GM18951 (cell line): Measurements from ENCODE around the gene TAF1B.
"Not testable (repeated sequence)": the region's sequence is repeated elsewhere in the genome, so short reads cannot be mapped to it uniquely, and the experiment has no call there.

Experiments
- POLR2A ChIP-seq: IDR thresholded peaks from 4 replicates; pipeline ENCODE4 v1.6.1; 2011; ENCODE audit warnings: mild to moderate bottlenecking; ENCODE audit not compliant: insufficient read length, insufficient read depth; ENCODE audit errors: extremely low read depth
- in situ Hi-C: fragments of 300-500 bp; cut with MboI; formaldehyde crosslinking; loops from one replicate; pipeline ENCODE4 v1.12.0; 2022; ENCODE audit warnings: low sequenced_read_pairs, mixed read lengths, inconsistent platforms; ENCODE audit not compliant: unreplicated experiment

Gene TAF1B

DNA sequence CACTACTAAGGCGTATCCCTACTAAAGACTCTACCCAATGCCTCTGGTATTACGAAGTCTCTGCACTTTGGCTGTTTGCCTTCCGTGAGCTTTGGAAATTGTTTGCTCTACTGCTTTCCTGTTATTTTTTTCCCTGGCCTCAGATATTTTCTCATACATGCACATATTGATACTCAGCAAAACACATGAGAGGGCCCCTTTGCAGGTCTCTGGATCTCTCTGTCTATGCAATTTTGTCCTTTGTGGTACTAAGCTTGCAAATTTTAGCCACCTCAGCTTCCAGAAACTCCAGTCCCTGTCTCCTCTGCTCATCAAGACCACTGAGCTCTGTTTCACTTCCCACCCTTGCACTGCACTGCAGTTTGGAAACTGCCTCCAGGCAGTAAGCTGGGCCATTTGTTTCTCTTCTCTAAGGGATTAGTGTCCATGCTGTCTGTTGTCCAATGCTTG lies 46.6 kb downstream of the TAF1B start:
- TF ChIP-seq POLR2A, result no peak
- in situ Hi-C loops, result no loop called here

DNA sequence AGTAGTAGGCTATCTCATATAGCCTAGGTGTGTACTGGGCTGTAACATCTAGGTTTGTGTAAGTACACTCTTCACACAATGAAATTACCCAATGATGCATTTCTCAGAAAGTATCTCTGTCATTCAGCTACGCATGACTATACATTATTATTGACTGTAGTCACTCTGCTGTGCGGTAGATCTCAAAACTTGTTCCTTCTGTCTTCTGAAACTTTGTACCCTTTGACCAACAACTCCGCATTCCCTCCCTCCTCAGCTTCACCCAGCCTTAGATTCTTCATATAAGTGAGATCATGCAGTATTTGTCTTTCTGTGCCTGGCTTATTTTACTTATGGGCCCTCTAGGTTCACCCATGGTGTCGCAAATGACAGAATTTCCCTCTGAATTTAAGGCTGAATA lies 49.0 kb downstream of the TAF1B start:
- TF ChIP-seq POLR2A, result no peak
- in situ Hi-C loops, result no loop called here

DNA sequence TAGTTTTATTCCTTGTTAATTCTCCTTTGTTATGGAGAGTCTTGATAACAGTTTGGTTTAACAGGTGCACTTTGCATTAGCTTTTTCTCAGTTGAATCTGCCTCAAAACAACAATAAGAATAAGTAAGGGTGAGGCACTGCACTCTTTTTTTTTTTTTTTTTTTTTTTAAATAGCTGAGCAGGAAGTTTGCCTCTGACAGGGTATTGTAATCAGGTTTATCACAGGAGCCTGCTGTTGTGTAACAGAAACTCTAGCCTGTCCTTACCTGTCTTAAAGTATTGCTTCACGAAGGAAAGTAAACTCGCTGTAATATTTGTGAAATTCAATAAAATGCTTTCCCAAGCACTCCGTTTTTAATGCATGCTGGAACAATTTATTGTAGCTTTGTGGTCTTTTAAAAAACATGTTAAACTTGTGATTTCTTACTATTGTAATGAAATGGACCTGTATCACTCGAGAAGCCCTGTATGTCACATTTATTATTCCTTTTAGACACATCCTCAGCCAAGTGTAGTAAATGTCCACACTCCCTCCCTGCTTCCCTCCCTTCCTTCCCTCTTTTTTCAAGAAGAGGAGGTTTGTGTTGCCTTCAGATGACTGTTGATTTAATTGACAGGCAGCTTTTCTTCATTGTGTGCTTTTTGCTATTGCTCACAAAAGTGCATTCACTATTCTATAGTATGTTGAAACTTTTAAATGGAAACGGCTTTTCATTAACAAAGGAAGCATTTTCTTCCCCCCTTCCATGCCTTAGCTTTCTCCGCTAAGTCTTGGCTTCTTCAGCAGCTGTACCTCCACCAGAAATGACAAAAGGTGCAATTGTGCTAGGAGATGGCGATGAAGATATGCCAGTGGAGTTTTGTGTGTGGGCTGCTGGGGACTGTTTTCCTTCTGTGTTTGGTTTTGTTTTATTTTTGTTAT lies 52.7 kb downstream of the TAF1B start:
- in situ Hi-C loops, result no loop called here
- TF ChIP-seq POLR2A, result no peak

DNA sequence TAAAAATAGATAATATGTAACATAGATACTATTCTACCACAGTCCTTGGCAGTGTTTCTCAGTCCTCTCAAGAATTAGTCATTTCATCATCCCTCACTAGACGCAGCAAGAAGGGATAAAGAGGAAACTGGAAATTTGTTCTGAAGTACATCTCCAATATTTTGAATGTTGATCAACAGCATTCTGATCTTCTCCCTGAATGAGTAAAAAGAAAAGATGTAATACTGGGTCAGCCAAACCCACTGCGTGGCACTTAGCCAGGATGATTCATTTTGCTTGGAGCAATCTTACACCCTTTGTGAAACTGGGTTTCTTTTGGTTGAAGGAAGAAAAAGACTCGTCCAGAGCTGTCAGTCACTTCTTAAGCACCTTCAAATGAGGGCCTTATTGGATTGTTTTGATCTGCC lies 54.1 kb downstream of the TAF1B start:
- in situ Hi-C loops, result no loop called here
- no peak for TF ChIP-seq POLR2A

DNA sequence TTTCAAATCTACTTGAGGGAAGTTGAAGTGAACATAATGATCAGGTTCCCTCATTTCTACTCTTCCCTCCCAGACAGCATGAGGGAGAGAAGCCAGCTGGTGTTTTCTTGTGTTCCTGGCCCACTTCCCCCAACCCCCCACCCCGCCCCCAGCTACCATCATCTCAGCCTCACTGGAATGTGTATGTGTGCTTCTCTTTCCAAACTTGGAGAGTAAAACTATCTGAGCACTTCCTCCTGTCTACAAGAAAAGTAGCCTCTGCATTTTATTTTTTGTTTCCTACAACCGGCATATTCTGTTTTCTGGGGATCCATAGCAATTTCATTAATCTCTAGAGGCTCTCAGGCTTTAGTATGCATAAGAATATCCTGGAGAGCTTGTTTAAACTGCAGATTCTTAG lies 54.6 kb downstream of the TAF1B start:
- TF ChIP-seq POLR2A, result no peak
- in situ Hi-C loops, result no loop called here

DNA sequence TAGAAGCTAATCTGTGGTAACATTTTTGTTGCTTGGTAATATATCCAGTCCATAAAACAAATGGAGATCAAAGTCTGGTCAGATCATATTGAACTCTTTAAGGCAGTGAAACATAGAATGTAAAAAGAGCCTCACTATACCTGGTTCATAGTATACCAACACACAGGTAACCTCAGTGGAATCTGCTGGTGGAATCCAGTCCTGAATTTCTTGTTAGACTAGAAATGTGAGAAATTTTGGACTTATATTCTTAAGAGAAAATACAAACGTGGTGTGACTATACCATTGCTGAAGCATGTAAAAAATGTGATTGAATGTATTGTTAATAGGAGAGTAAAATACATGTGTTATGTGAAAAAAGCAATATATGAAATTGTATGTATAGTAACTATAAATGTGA lies 62.1 kb downstream of the TAF1B start:
- no peak for TF ChIP-seq POLR2A
- in situ Hi-C loops, result no loop called here

DNA sequence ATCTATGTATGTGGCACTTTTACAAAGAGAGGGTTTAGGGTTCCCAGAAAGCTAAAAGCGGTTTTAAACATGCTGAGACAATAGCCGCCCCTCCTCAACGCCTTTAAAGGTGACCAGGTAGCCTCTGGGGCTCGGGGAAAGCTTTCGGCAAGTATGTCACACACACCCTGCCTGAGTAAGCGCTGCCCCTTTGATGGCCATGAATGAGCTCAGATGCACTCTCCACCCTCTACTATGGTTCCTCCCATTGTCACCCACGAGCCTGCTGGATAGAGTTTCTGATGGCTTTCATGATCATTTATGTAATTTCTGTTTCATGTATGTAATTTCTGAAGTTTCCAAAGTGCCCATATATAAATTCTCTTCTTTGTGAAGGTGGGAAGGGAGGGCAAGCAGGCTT lies 64.1 kb downstream of the TAF1B start:
- in situ Hi-C loops, result no loop called here
- no peak for TF ChIP-seq POLR2A

DNA sequence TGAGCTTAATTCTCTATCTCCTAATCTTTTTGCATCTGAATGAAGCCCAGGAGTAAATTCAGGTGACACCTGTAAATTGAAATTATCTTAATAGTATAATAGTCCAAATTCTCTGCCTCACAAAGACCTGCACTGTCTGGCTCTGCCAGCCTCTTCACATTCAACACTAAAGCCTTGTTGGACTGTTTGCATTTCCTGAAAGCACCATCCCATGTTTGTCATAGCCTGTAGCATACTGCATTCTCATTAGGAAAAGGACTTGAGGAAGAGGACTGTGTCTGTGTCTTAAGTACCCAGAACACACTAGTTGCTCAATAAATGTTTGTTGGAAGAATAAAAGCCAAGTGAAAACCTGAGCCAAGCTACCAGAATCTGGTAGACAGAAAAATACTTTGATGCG lies 65.4 kb downstream of the TAF1B start:
- TF ChIP-seq POLR2A, result no peak
- in situ Hi-C loops, result no loop called here

DNA sequence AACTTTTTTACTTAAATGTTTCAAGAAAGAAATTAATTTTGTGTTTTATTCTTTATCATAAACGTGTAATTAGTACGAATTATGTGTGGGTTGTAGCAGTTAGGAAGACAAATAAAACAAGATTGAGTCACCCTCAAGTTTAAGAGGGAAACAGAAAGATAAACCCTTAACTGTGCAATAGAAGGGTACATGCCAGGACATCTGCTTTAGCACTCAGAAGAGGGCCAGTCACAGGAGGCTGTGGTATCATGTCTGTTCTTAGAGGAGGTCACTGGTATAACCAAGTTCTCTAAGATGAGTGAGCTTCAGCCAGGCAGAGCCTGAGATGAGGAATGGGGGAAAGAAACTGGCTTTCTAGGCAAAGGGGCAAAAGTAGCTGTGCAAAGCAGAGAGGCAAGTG lies 65.8 kb downstream of the TAF1B start:
- in situ Hi-C loops, result no loop called here
- TF ChIP-seq POLR2A, result no peak

DNA sequence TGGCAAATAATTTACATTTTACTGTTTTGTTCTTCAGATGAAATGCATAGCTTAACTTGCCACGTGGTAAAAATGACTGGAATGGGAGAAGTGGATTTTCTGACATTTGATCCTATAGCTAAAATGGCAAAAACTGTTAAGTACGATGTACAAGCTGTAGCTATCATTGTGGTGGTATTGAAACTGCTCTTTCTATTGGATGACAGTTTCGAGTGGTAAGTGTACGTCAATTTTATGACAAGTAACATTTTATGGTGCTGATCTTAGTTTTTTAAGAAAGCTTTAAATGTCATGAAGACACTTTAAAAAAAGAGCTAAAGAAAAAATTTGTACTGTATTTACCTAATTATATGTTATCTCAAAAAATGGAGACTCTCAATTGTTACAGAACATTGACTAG lies 67.4 kb downstream of the TAF1B start:
- in situ Hi-C loops, result no loop called here
- TF ChIP-seq POLR2A, result no peak

DNA sequence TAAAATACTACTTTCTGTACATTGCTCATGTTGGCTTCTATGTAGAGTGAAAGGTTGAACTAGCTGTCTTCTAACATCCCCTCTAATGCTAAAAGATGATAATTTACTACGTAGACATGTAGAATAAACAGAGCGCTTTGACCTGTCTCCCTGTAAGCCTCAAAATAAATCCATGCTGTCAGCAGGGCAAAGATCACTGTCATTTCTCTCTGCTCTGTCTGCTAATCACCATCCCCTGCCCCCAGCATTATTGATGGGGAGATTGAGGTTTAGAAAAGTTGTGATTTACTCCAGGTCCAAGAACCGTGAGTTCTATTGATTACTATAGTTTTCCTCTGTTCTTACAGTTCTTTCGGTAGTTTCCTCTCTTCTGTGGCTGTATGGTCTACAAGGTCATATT lies 69.2 kb downstream of the TAF1B start:
- in situ Hi-C loops, result no loop called here

DNA sequence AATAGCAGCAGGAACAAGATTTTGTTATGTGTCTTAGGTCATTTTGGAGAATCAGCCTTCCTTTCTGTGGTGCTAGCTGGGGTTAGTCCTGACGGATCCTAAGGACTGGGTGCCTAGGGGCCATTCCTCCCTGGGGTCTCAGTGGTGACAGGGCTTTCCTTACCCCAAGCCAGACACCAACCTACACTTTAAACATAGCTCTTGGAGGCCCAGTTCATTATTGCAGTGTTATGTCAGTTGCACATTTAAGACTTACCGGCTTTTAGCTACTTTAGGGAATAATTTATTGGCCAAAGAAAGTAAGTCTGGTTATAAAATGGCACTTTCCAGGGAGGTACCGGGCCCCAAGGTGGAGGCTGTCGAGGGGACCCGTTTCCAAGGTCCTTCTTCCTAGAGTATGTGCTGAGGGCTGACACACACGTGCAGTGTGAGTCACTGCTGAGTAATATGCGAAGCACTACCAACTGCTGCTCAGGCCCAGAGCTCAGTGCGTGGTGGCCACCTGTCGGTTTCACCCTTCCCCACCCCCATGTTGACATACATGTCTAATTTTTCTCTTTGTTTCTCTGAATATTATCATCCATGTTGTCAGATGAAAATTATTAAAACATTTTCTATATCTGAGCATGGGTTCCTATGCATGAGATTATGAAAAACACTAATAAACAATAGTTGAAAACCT lies 71.3 kb downstream of the TAF1B start:
- in situ Hi-C loops, result no loop called here
- no peak for TF ChIP-seq POLR2A

More for the DNA sequence above, 69.2 kb downstream of the TAF1B start:
- no peak for TF ChIP-seq POLR2A

DNA sequence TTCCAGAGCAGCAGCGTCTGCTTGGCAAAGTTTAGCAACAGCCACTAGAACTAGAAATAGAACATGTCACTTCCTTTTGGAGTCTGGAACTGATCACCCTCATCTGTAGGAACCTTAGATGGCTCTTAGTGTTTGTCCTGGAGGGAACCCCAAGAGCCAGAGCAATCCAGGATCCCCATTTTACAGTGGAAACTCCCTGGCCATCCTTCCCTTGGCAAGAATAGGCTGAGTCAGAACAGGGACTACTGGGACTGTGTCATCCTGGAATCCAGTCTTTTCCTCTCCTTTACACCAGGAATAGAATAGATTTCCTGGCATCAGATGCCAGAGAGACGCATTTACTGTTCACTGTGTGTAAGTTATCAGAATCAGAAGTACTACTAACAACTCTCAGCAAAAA lies 75.0 kb downstream of the TAF1B start:
- TF ChIP-seq POLR2A, result no peak
- in situ Hi-C loops, result no loop called here

DNA sequence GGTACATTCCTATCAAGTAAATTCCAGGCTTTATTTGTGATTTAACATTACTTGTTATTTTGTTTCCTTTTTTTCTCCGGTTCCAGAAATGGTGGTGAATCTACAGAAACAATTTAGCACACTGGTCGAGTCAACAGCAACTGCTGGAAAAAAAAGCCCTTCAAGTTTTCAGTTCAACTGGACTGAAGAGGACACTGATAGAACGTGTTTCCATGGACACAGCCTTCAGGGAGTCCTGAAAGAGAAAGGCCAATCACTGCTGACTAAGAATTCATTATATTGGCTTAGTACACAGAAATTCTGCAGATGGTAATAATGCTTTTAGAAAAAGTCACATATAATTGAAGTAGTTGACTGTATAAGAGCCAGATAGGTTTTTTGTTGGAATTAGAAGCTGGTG lies 76.2 kb downstream of the TAF1B start:
- in situ Hi-C loops, result no loop called here
- no peak for TF ChIP-seq POLR2A

DNA sequence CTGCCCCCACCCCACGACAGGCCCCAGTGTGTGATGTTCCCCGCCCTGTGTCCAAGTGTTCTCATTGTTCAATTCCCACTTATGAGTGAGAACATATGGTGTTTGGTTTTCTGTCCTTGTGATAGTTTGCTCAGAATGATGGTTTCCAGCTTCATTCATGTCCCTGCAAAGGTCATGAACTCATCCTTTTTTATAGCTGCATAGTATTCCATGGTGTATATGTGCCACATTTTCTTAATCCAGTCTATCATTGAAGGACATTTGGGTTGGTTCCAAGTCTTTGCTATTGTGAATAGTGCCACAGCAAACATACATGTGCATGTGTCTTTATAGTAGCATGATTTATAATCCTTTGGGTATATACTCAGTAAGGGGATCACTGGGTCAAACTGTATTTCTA lies 83.7 kb downstream of the TAF1B start:
- in situ Hi-C loops, result not testable (repeated sequence)
